Measurements from ENCODE around the gene ZNF384. TPM values are rescaled to one million over a fixed set of nuclear protein-coding genes. Genes with fewer than 3 reads are reported as not detected.
"Not testable (repeated sequence)": the region's sequence is repeated elsewhere in the genome, so short reads cannot be mapped to it uniquely, and the experiment has no call there.

The ZNF384 gene
- total RNA-seq, 2 experiments from 2014 or later = 76.3 to 76.4 TPM

DNA sequence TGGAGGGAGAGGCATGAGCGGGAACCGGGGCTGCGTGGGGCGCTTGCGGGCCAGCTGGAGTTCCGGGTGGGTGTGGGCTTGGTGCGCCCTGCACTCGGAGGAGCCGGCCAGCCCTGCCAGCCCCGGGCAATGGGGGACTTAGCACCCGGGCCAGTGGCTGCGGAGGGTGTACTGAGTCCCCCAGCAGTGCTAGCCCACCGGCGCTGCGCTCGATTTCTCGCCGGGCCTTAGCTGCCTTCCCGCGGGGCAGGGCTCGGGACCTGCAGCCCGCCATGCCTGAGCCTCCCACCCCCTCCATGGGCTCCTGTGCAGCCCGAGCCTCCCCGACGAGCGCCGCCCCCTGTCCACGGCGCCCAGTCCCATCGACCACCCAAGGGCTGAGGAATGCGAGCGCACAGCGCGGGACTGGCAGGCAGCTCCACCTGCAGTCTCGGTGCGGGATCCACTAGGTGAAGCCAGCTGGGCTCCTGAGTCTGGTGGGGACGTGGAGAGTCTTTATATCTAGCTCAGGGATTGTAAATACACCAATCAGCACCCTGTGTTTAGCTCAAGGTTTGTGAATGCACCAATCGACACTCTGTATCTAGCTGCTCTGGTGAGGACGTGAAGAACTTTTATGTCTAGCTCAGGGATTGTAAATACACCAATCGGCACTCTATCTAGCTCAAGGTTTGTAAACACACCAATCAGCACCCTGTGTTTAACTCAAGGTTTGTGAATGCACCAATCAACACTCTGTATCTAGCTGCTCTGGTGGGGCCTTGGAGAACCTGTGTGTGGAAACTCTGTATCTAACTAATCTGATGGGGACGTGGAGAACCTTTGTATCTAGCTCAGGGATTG is 27.1 kb upstream of the ZNF384 start:
- CTCF ChIA-PET; DNase-seq; H3K4me3 Mint-ChIP-seq; H3K36me3 Mint-ChIP-seq; H3K4me1 Mint-ChIP-seq; H3K27me3 Mint-ChIP-seq; H3K27ac Mint-ChIP-seq; ATAC-seq; H3K9me3 Mint-ChIP-seq (ENCODE audit: low read depth): not testable (repeated sequence)

DNA sequence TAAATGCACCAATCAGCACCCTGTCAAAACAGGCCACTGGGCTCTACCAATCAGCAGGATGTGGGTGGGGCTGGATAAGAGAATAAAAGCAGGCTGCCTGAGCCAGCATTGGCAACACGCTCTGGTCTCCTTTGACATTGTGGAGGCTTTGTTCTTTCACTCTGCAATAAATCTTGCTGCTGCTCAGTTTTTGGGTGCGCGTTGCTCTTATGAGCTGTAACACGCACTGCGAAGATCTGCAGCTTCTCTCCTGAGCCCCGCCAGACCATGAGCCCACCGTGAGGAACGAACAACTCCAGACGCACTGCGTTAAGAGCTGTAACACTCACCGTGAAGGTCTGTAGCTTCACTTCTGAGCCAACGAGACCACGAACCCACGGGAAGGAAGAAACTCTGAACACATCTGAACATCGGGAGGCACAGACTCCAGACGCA is 19.8 kb upstream of the ZNF384 start:
- Mint-ChIP-seq H3K27me3 (peaks cover 13% of the 10 kb centered on the region), H3K36me3 (no peaks in the 10 kb centered on the region), H3K4me3 (peak overlapping the region; percentile 33), H3K27ac (peak overlapping the region; percentile 32), H3K9me3 (ENCODE audit: low read depth) (no peaks in the 10 kb centered on the region), H3K4me1 (peaks cover 9% of the 10 kb centered on the region)
- ATAC-seq (peak; percentile 49), DNase-seq (peak; percentile 53)
- CTCF ChIA-PET = interaction anchor here (0.8 to 1.7 kb wide), 3 partner anchors 15 to 126 kb away, joined by 3 to 8 read pairs (median 3); partner anchors contain the start of gene COPS7A

DNA sequence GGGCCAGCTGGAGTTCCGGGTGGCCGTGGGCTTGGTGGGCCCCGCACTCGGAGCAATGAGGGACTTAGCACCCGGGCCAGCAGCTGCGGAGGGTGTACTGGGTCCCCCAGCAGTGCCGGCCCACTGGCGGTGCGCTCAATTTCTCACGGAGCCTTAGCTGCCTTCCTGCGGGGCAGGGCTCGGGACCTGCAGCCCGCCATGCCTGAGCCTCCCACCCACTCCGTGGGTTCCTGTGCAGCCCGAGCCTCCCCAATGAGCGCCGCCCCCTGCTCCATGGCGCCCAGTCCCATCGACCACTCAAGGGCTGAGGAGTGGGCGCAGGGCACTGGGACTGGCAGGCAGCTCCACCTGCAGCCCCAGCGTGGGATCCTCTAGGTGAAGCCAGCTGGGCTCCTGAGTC is 19.2 kb upstream of the ZNF384 start:
- not testable (repeated sequence) for DNase-seq; H3K9me3 Mint-ChIP-seq (ENCODE audit: low read depth); H3K4me3 Mint-ChIP-seq; H3K27ac Mint-ChIP-seq; ATAC-seq; H3K36me3 Mint-ChIP-seq
- CTCF ChIA-PET = interaction anchor here (0.8 to 1.2 kb wide), 3 partner anchors 10 to 126 kb away, joined by 3 to 4 read pairs (median 3); no protein-coding TSS in a partner anchor
- Mint-ChIP-seq H3K4me1 (peaks cover 12% of the 10 kb centered on the region), H3K27me3 (peaks cover 19% of the 10 kb centered on the region)

DNA sequence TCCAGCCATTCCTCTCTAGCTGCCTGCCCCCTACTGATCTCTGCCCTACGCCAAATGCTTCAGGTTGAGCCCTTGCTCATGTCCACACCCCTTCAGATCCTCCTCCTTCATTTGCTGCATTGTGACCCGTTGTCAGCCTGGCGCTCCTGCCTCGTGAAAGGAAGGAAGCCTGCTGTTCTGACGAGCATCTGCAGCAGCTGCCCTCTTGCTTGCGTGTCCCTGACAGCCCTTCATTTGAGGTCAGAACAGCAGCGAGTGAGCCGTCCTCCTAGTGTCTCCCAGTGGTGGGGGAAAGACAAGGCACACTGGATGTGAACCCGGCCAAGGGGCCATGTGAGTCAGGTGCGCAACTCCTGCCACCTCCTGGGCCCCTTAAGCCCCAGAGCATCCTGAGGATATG is 14.5 kb upstream of the ZNF384 start:
- Mint-ChIP-seq H3K9me3 (ENCODE audit: low read depth) (no peaks in the 10 kb centered on the region), H3K4me1 (peaks cover 17% of the 10 kb centered on the region), H3K27me3 (peaks cover 56% of the 10 kb centered on the region), H3K27ac (no peak overlapping the region), H3K4me3 (no peak overlapping the region), H3K36me3 (peaks cover 4% of the 10 kb centered on the region)
- CTCF ChIA-PET = no interaction called here
- ATAC-seq (no peak), DNase-seq (no peak)

DNA sequence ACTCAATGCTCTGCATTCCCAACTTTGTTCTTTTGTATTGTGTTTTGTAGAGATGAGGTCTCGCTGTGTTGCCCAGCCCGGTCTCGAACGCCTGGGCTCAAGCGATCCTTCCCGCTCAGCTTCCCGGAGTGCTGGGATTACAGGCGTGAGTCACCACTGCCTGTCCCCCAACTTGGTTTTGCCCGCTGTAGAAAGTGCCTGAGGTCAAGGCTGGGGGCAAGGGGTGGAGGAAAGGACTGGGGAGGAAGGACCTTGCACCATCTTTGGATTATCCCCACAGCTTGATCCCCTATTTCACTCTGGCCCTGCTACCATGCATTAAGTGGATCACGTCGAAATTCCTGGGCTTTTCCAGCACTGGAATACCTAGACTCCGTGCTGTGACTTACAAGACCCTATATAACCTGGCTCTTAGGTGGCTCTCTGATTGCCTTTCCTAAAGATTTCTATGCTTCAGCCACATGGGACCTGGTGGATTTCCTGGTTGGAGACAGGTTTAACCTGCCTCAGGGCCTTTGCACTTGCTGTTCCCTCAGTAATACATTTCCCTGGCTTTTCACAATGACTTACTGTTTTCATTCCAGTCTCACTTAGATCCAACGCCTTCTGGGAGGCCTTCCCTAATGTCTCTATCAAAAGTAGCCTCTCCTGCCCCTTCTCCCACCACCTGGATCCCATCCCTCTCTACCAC is 12.0 kb upstream of the ZNF384 start:
- peaks cover 19% of the 10 kb centered on the region for H3K4me1 Mint-ChIP-seq
- peaks cover 4% of the 10 kb centered on the region for H3K36me3 Mint-ChIP-seq
- no peak overlapping the region for H3K27ac Mint-ChIP-seq
- no peaks in the 10 kb centered on the region for H3K9me3 Mint-ChIP-seq (ENCODE audit: low read depth)
- peaks cover 67% of the 10 kb centered on the region for H3K27me3 Mint-ChIP-seq
- H3K4me3 Mint-ChIP-seq = peak overlapping the region; percentile 32
- no peak for ATAC-seq
- CTCF ChIA-PET = interaction anchor here (1.1 kb wide), 1 partner anchor 20 kb away, joined by 3 read pairs; no protein-coding TSS in a partner anchor
- DNase-seq = no peak

DNA sequence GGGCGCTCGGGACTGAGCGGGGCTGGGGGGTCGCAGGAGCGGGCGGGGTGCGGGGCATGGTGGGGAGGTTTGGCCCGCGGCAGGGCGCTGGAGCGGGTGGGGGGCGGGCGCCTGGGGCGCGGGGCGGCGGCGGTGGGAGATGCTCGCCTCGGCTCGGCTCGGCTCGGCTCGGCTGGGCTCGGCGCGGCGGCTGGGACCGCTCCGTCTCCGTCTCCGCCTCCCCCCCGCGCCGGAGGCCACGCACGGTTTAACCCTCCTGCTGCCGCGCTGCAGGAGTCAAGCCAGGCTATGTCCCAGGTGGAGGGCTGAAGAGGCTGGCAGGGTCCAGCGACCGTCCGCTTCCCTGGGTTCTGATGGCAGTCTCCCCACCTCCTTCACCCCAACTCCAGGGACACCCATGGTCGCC is 11.5 kb upstream of the ZNF384 start, which contains the start of gene PIANP:
TSS of gene PIANP (minus strand) at position 170 of the 406 bp plus-strand sequence. CDS start 2,754 bp downstream, outside the sequence.
- H3K27ac Mint-ChIP-seq = no peak within 1 kb of the TSS
- CTCF ChIA-PET = no interaction called here
- H3K9me3 Mint-ChIP-seq (ENCODE audit: low read depth) = no peaks in the 10 kb centered on the region
- ATAC-seq (peak; percentile 80), DNase-seq (peak; percentile 53)
- H3K4me3 Mint-ChIP-seq = peak within 1 kb of the TSS; percentile 32
- H3K4me1 Mint-ChIP-seq = peaks cover 19% of the 10 kb centered on the region
- H3K27me3 Mint-ChIP-seq = peaks cover 67% of the 10 kb centered on the region
- H3K36me3 Mint-ChIP-seq = peaks cover 4% of the 10 kb centered on the region

DNA sequence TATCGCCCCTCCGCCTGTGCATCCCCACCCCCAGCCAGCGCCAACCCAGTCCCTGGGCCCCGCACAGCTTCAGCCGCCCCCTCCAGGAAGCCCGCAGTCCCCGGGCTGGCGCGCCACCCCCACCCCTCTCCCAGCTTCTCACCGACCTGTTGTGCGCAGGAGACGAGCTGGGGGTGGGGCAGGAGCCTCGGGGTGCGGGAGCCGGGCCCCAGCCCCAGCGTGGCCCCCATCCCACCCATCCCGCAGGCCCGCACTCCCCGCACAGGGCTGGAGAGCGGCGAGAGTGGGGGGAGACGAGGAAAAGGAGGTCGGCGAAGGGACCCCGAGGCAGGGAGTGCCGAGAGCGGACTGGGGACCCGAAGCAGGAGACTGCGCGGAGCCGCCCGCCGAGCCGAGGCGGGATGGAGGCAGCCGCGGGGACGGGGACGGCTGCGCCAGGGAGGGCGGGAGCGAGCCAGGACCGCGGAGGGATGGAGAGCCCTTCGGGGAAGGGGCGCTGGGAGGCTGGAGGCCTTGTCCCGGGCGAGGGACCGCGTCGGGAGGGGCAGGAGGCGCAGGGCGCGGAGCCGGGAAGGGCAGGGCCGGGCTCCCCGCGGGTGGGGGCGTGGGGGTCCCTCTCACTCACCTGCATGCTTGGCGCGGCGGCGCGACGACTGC is 10.9 kb upstream of the ZNF384 start:
- CTCF ChIA-PET = no interaction called here
- Mint-ChIP-seq H3K4me1 (peaks cover 19% of the 10 kb centered on the region), H3K27ac (no peak overlapping the region), H3K9me3 (ENCODE audit: low read depth) (no peaks in the 10 kb centered on the region), H3K27me3 (peaks cover 64% of the 10 kb centered on the region), H3K36me3 (peaks cover 4% of the 10 kb centered on the region), H3K4me3 (peak overlapping the region; percentile 32)
- peak; percentile 48 for ATAC-seq
- no peak for DNase-seq

DNA sequence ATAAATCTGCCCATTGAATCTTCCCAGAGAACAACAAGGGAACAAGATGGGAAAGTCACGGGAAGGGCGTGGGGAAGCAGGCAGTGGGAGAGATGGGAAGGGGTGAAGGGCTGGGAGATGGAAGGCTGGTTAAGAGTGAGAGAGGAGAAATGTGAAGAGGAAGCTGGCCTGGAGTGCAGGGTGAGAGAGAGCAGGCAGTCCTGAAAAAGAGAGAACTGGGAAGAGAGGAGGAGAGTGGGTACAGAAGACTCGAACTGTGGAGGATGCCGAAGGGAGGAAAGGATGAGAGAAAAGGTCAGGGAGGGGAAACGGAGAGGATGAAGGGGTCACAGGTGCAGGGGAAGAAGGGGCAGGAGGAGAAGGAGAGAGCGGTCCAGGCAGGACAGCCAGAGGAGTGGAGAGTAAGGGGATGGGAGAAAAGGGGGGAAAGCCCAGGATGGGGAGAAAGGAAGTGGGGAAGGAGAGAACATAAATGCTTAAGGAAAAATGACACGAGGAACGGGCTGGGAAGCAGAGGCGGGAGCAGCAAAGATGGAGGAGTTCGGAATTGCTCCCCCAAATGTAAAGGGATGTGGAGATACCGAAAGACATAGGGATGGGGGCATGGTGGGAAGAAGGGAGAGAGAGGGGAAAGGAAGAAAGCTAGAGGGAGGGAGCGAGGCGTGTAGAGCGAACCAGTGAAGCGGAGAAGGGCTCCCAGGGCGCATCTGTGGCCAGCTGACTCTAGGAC is 10.2 kb upstream of the ZNF384 start:
- H3K9me3 Mint-ChIP-seq (ENCODE audit: low read depth) = no peaks in the 10 kb centered on the region
- CTCF ChIA-PET = interaction anchor here (1.5 to 1.7 kb wide), 2 partner anchors 81 to 147 kb away, joined by 3 to 4 read pairs; no protein-coding TSS in a partner anchor
- ATAC-seq (no peak), DNase-seq (no peak)
- no peak overlapping the region for H3K27ac Mint-ChIP-seq
- peaks cover 19% of the 10 kb centered on the region for H3K4me1 Mint-ChIP-seq
- H3K36me3 Mint-ChIP-seq = peaks cover 4% of the 10 kb centered on the region
- H3K4me3 Mint-ChIP-seq = peak overlapping the region; percentile 32
- peaks cover 58% of the 10 kb centered on the region for H3K27me3 Mint-ChIP-seq

DNA sequence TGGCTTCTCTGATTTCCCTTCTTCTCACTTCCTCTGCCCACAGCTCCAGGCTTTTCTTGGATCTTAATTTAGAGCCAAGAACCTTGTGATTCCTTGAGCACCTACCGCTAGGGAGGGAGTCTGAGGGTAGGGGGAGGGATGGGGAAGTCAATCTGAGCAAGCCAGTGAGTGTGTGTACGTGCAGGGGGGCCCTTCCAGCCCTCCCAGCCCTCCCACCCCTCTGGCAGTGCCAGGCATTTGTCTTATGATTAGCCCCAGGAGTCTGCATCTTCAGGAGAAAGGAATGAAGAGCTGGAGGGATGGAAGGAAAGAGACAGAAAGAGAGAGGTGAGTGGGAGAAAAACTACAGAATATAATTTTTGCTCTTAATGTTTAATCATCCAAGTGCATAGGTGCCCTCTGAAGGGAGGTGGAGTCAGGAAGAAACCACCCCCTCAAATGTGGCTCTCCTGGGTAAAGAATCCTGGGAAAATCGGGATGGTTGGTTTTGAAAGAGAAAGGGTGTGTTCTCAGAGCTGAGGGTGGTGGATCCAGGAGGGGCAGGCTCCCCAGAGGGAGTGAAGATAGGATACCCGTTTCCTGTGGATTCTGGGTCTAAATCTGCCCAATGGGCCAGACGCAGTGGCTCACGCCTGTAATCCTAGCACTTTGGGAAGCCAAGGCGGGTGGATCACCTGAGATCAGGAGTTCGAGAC is 9.3 kb upstream of the ZNF384 start:
- ATAC-seq (no peak), DNase-seq (no peak)
- Mint-ChIP-seq H3K4me3 (no peak overlapping the region), H3K4me1 (peaks cover 18% of the 10 kb centered on the region), H3K27me3 (peaks cover 50% of the 10 kb centered on the region), H3K9me3 (ENCODE audit: low read depth) (no peaks in the 10 kb centered on the region), H3K36me3 (peaks cover 4% of the 10 kb centered on the region), H3K27ac (no peak overlapping the region)
- CTCF ChIA-PET = interaction anchor here (0.6 to 1.7 kb wide), 7 partner anchors 9 to 146 kb away, joined by 3 to 4 read pairs (median 4); no protein-coding TSS in a partner anchor

DNA sequence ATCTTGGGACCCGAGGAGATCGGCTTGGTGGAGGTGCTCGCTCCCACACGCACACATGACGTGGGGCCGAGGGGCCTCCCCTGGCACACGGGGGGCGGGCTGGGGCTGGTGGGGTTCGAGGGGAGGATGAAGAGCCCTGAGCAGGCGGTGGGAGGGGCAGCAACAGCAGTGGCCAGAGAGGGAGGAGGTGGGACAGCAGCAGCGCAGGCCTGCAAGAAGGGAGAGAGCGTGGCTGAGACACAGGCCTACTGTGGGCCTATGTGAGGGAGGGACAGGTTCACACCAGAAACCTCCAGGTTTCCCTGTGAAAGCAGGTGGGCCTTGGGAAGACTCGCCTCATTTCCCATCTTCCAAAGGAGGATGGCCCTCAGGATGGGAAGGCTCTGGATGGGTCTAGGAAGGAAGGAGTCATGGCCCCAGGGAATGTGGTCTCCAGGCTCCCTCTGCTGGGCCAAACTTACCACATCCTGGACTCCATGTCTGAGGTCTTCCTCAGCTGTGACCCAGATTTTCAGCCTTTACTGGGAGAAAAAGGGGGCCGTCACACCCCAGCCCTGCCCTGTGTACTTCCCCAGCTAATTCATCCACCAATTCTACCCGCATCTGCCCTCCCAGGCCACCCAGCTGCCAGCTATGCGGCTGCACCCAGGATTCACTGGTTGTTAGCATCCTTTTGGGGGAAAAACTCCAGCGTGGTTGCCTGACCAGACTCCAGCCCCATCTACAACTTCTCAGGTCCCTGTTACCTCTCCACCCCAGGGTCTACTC is 8.6 kb upstream of the ZNF384 start:
- Mint-ChIP-seq H3K9me3 (ENCODE audit: low read depth) (no peaks in the 10 kb centered on the region), H3K27ac (no peak overlapping the region), H3K4me3 (no peak overlapping the region), H3K27me3 (peaks cover 42% of the 10 kb centered on the region), H3K36me3 (peaks cover 4% of the 10 kb centered on the region), H3K4me1 (peaks cover 16% of the 10 kb centered on the region)
- ATAC-seq (peak; percentile 43), DNase-seq (peak; percentile 54)
- CTCF ChIA-PET = interaction anchor here (0.6 to 1.7 kb wide), 9 partner anchors 10 to 146 kb away, joined by 3 to 5 read pairs (median 4); no protein-coding TSS in a partner anchor

DNA sequence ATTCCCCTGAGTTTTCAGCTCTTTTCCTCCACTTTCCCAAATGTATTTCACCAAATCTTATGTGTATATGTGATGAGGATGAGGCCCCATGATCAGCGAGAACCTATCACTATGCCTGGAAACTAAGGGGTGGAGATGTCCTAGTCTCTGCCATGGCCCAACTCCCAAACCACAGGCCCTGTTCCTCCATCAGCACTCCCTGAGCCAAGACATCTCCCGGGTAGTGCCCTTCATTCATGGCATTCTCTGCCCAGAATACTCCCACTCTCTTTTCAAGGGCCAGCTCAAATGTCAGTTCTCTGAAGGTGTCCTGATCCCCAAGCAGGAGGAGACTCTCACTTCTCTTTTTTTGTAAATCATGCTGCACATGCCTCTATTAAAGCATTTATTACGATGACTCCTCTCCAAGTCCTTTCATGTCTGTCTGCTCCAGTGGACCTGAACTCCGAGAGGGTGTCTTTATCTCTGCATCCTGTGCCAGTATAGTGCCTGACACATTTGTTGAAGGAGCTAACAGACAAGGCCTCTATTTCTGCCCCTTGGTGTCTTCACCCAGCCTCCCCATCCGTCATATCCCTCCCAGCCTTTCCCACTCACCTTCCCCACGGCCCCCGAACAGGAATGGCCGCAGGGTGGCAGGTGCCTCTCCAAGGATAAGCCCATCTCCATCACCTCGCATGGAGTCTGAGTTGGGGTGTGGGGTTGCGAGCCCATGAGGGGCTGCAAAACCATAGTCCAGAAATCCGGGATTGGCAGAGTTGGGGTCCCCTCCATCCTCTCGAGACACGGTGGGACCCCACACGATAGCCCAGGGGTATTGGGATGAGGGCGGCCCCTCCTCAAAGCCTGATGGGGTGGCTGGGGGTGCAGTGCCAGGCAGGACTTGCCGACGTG is 7.8 kb upstream of the ZNF384 start:
- DNase-seq (no peak), ATAC-seq (no peak)
- no peak overlapping the region for H3K4me3 Mint-ChIP-seq
- CTCF ChIA-PET = interaction anchor here (0.6 to 1.7 kb wide), 6 partner anchors 8 to 176 kb away, joined by 3 to 5 read pairs (median 3); partner anchors contain the start of gene SPSB2
- H3K36me3 Mint-ChIP-seq = peaks cover 4% of the 10 kb centered on the region
- H3K27ac Mint-ChIP-seq = no peak overlapping the region
- peaks cover 18% of the 10 kb centered on the region for H3K4me1 Mint-ChIP-seq
- peaks cover 35% of the 10 kb centered on the region for H3K27me3 Mint-ChIP-seq
- H3K9me3 Mint-ChIP-seq (ENCODE audit: low read depth) = no peaks in the 10 kb centered on the region

Measured in activated CD8-positive, alpha-beta memory T cell treated with anti-CD3 and anti-CD28 coated beads, Interleukin-2, amount 10 ng/mL, durations not matched to agents 7 days and 5 days (primary cell).